ENCODE measurements around the gene ST8SIA1.

Gene ST8SIA1

GRCh38 chr12:22246217-22246846, 88.2 kb downstream of the ST8SIA1 start:
- DNase-seq (ENCODE audit: low read depth in 2 of 3, low spot score in 1 of 3), result no peak

- no peak for DNase-seq (ENCODE audit: low read depth in 2 of 3, low spot score in 1 of 3)
Measured at GRCh38 chr12:22242726-22243125, 91.8 kb downstream of the ST8SIA1 start.

- no peak for DNase-seq (ENCODE audit: low read depth in 2 of 3, low spot score in 1 of 3)
Measured at GRCh38 chr12:22238211-22238610, 96.3 kb downstream of the ST8SIA1 start.

GRCh38 chr12:22234561-22234960, 99.9 kb downstream of the ST8SIA1 start:
- DNase-seq (ENCODE audit: low read depth in 2 of 3, low spot score in 1 of 3), result no peak

- no peak for DNase-seq (ENCODE audit: low read depth in 2 of 3, low spot score in 1 of 3)
Measured at GRCh38 chr12:22231836-22232235, 102.7 kb downstream of the ST8SIA1 start.

- DNase-seq (ENCODE audit: low read depth in 2 of 3, low spot score in 1 of 3), result no peak
Measured at GRCh38 chr12:22231078-22231477, 103.4 kb downstream of the ST8SIA1 start.

GRCh38 chr12:22230280-22230794, 104.2 kb downstream of the ST8SIA1 start:
- DNase-seq (ENCODE audit: low read depth in 2 of 3, low spot score in 1 of 3), result no peak

GRCh38 chr12:22229652-22230279, 104.7 kb downstream of the ST8SIA1 start:
- no peak for DNase-seq (ENCODE audit: low read depth in 2 of 3, low spot score in 1 of 3)

GRCh38 chr12:22228022-22228875, 106.3 kb downstream of the ST8SIA1 start:
- DNase-seq (ENCODE audit: low read depth in 2 of 3, low spot score in 1 of 3), result no peak

- DNase-seq (ENCODE audit: low read depth in 2 of 3, low spot score in 1 of 3), result no peak
Measured at GRCh38 chr12:22223356-22223755, 111.2 kb downstream of the ST8SIA1 start.

- no peak for DNase-seq (ENCODE audit: low read depth in 2 of 3, low spot score in 1 of 3)
Measured at GRCh38 chr12:22217556-22217955, 117.0 kb downstream of the ST8SIA1 start.

GRCh38 chr12:22215467-22216253, 118.8 kb downstream of the ST8SIA1 start:
- no peak for DNase-seq (ENCODE audit: low read depth in 2 of 3, low spot score in 1 of 3)

- no peak for DNase-seq (ENCODE audit: low read depth in 2 of 3, low spot score in 1 of 3)
Measured at GRCh38 chr12:22211128-22211527, 123.4 kb downstream of the ST8SIA1 start.

- DNase-seq (ENCODE audit: low read depth in 2 of 3, low spot score in 1 of 3), result no peak
Measured at GRCh38 chr12:22209422-22209821, 125.1 kb downstream of the ST8SIA1 start.

GRCh38 chr12:22206111-22206728, 128.3 kb downstream of the ST8SIA1 start:
- DNase-seq (ENCODE audit: low read depth in 2 of 3, low spot score in 1 of 3), result no peak

GRCh38 chr12:22204391-22204790, 130.1 kb downstream of the ST8SIA1 start:
- no peak for DNase-seq (ENCODE audit: low read depth in 2 of 3, low spot score in 1 of 3)

- no peak for DNase-seq (ENCODE audit: low read depth in 2 of 3, low spot score in 1 of 3)
Measured at GRCh38 chr12:22202847-22203246, 131.7 kb downstream of the ST8SIA1 start.

- DNase-seq (ENCODE audit: low read depth in 2 of 3, low spot score in 1 of 3), result no peak
Measured at GRCh38 chr12:22201101-22201500, 133.4 kb downstream of the ST8SIA1 start.

GRCh38 chr12:22196236-22196635, 138.3 kb downstream of the ST8SIA1 start:
- DNase-seq (ENCODE audit: low read depth in 2 of 3, low spot score in 1 of 3), result no peak

GRCh38 chr12:22190969-22191368, 143.5 kb downstream of the ST8SIA1 start:
- DNase-seq (ENCODE audit: low read depth in 2 of 3, low spot score in 1 of 3), result no peak

- no peak for DNase-seq (ENCODE audit: low read depth in 2 of 3, low spot score in 1 of 3)
Measured at GRCh38 chr12:22188431-22188830, 146.1 kb downstream of the ST8SIA1 start.
